ENCODE data around the gene SAMD4A.

The SAMD4A gene

DNA sequence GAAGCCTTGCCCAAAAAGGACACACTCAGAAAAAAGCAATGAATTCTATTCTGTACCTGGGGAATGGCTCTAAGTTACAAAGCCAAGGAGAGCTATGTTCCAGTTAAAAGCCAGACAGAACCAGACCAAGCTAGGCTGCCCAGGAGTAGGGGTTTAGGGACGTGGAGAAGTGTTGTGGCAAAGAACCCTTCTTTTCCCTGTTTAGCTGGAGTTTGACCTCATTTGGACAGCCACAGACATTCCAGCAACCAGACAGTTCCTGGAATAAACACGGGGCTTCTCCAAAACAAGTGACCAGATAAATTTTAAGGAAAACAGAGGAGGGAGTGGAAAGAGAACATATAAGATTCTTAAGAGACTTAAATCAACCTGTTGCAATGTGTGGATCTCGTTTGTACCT, 273.4 kb downstream of the SAMD4A start:
- TF ChIP-seq, protein P1, sequence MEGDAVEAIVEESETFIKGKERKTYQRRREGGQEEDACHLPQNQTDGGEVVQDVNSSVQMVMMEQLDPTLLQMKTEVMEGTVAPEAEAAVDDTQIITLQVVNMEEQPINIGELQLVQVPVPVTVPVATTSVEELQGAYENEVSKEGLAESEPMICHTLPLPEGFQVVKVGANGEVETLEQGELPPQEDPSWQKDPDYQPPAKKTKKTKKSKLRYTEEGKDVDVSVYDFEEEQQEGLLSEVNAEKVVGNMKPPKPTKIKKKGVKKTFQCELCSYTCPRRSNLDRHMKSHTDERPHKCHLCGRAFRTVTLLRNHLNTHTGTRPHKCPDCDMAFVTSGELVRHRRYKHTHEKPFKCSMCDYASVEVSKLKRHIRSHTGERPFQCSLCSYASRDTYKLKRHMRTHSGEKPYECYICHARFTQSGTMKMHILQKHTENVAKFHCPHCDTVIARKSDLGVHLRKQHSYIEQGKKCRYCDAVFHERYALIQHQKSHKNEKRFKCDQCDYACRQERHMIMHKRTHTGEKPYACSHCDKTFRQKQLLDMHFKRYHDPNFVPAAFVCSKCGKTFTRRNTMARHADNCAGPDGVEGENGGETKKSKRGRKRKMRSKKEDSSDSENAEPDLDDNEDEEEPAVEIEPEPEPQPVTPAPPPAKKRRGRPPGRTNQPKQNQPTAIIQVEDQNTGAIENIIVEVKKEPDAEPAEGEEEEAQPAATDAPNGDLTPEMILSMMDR (IDR thresholded peaks at IDR 0.05; ENCODE audit: low read depth, low read length), result no peak
- DNase-seq (ENCODE audit: extremely low read depth, low read depth), result no peak

DNA sequence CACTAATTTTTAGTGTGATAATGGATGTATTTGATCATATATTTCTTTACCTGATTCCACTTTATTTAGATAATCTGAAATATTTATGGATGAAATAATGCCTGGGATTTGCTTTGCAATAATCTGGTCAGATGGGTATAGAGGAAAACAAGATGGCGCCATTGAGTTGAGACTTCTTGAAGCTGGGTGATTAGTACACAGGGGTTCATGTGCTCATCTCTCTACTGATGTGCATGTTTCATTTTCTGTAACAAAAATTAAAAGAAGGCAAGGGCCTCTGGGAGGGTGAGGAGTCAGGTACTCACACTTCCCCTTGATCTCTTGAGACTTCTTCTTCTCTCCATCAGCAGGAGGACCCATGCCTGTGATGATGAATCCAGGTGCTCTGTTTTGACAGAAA, 273.9 kb downstream of the SAMD4A start:
- no peak for DNase-seq (ENCODE audit: extremely low read depth, low read depth)
- TF ChIP-seq, protein P1 (IDR thresholded peaks at IDR 0.05; ENCODE audit: low read depth, low read length), result no peak
